ENCODE data around the gene KLC4.
"Not testable (repeated sequence)": the region's sequence is repeated elsewhere in the genome, so short reads cannot be mapped to it uniquely, and the experiment has no call there.

Gene KLC4

GRCh38 chr6:43037197-43037596, 22.2 kb upstream of the KLC4 start:
- DNase-seq, result no peak

- no peak for DNase-seq
These were observed 21.7 kb upstream of the KLC4 start for GRCh38 chr6:43037706-43038105.

- no peak for DNase-seq
These were observed 20.7 kb upstream of the KLC4 start for GRCh38 chr6:43038727-43039126.

DNA sequence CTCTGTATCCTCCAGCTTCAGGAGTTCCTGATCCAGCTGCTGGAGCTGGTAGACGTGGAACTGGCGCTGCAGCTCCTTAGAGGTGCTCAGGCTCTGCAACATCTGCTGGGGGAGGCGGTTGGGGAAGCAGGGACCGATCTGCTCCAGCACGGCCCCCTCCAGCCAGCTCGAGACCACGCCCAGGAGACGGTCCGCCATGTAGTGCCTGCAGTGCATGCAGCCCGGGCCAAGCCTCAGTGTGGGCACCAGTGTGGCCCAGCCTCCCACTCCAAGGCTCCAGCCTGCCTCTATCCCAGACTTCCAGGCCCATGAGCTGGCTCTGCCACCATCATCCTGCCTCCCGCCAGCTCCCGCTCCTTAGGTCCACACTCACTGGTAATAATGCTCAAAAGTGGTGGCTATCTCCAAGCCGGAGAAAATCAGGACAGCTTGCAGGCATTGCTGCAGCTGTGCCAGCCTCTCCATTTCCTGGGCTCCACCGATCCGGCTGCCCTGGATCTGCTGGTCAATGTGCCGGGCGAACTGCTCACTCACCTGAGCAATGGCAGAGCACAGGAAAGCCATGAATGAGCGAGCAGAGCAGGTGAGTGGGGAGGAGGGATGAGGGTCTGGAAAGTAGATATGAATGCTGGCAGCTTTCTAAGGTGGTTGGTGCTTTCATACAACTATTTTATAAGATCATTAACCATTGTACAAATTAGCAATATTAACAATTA, 18.7 kb upstream of the KLC4 start:
- no peak for DNase-seq

DNA sequence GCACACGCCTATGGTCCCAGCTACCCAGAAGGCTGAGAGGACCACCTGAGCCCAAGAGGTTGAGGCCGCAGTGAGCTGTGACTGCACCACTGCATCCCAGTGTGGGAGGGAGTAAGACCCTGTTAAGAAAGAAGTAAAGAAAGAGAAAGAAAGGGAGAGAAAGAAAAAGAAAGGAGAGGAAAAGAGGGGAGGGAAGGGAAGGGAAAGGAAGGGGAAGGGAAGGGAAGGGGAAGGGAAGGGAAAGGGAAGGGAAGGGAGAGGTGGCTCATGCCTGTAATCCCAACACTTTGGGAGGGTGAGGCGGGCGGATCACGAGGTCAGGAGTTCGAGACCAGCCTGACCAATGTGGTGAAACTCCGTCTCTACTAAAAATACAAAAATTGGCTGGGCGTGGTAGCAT, 18.0 kb upstream of the KLC4 start:
- not testable (repeated sequence) for DNase-seq

DNA sequence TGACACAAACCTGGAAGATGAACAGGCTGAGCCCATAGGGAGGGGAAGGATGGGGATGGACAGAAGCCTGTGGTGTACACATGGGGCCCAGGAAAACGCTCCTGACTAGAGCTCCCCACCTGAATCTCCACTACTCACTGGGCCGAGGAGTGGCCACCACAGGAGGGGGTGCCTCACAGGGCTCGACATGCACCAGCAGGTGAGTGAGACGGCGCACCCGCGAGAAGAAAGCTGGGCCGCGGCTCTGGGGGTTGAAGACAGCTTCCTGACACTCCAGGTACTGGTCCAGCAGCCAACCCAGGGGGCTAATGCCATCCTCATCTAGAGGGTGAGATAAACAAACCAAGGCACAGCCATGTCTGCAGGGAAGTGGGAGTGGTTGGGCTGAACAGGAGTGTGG, 16.1 kb upstream of the KLC4 start:
- DNase-seq, result no peak

DNA sequence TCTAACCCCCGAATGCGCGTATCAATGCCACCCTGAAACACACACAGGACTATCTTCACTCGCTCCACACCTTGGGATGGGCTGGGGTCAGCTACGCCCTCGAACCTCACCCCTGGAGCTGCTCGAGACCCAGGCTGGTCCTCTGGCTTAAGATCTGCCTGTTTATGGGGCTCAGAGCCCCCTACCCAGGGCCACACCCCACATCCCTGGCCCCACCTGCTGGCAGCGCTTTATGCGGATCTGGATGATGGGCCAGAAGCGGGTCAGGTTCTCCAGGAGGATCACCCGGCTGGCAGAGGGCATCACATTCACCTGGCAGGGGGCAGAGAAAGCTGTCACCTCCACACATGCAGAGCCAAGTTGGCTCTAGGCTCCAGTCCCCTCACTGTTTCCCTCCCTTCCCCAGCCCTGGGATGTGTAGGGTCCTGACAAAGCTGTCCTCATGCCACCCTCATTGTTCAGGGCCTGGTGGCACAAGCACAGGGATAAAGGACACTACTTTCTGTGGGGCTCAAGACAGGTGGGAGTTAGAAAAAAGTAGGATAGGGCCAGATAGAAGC, 14.0 kb upstream of the KLC4 start:
- DNase-seq, result no peak

- DNase-seq, result no peak
These were observed 11.4 kb upstream of the KLC4 start for GRCh38 chr6:43047998-43048397.

DNA sequence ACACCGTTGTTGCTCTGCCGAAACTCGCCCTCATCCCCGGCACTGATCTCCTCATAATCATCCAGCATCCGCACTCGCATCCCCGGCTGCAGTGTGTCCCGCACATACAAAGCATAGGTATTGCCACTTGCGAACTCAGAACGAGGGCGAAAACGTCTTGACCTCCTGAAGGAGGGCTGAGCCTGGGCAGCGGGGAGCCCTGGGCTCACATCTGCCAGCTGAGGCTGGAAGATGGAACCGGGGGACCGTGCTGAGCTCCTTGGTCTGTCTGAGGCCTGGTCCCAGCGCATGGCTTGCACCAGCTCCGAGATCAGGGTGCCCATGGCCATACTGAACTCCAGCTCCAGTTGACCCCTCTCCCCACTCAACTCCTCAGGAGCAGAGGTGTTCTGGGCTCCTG, 8.4 kb upstream of the KLC4 start:
- DNase-seq, result no peak

DNA sequence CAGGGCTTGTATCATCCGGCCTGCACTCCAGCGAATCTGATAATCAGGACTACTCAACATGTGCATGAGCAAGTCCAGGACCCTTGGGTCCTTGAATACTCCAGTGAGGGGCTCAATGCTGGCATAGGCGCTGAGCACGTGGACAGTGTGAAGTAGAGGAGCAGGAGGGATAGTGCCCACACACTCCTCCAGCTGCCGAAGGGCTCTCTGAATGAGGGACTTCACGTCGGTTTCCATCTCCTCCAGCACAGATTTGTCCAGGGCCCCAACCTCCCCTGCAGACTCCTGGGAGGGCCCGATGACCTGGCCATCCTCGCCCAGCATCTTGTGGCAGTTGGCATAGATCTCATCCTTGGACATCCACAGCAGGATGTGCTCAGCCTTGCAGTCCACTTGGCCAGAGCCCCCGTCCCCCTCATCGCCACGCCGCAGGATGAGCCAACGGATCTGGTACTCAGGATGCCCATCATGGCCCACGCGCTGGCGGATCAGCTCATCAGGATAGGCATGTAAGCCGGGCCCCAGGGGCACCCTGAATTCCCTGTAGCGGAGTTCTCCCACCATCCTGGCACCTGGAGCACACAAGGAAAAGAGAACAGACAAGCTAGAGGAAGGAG, 7.1 kb upstream of the KLC4 start:
- no peak for DNase-seq

- no peak for DNase-seq
These were observed 6.4 kb upstream of the KLC4 start for GRCh38 chr6:43052842-43053544.

GRCh38 chr6:43053545-43054205, 5.8 kb upstream of the KLC4 start, which contains the start of gene CUL7:
Gene CUL7, minus strand, starts transcription at chr6:43053851. Its CDS starts 1,063 bp downstream, at chr6:43052788.
- DNase-seq, result peak; percentile 92

DNA sequence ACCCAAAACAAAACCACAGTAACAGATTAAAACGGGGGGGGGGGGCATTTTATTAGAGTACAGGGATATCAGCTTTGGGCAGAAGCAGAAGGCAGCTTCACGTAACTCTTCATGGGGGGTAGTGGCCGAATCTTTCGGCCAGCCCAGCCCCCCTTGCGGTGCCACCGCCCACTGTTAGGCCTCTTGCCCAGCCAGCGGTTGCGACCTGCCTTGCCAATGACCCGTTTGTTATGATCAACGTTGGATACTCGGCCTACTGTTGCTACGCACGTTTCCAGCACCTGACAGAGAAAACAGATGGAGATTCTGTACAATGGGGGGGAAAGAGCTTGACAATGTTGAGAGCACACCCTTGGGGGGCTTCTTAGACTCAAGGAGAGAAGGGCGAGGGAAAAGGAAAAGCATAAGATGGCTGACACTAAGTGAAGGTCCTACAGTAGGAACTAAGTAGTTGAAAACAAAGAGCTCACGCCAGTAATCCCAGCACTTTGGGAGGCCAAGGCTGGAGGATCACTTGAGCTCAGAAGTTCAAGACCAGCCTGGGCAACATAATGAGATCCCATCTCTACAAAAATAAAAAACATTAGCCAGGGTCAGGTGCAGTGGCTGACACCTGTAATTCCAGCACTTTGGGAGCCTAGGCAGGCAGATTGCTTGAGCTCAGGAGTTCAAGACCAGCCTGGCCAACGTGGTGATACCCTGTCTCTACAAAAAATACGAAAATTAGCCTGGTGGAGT, 5.1 kb upstream of the KLC4 start:
- no peak for DNase-seq

DNA sequence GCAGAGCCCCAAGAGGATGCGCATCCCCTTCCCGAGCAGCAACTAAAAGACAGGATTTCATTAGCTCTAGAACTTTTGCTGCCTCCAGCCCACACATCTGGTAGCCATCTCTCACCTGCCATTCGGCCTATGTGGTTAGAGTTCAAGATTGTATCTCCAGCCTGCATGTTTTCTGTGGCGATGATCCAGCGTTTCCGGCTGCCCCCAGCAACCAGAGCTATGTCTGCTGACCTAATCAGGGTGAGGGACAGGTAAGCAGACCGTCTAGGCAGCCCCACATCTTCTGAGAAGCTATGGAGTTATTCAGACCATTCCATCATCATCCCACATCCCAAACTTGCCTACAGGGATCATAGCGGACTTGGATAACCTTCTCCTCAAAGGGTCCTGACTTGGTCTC, 3.5 kb upstream of the KLC4 start:
- no peak for DNase-seq

GRCh38 chr6:43058531-43058930, 900 bp upstream of the KLC4 start:
- no peak for DNase-seq

DNA sequence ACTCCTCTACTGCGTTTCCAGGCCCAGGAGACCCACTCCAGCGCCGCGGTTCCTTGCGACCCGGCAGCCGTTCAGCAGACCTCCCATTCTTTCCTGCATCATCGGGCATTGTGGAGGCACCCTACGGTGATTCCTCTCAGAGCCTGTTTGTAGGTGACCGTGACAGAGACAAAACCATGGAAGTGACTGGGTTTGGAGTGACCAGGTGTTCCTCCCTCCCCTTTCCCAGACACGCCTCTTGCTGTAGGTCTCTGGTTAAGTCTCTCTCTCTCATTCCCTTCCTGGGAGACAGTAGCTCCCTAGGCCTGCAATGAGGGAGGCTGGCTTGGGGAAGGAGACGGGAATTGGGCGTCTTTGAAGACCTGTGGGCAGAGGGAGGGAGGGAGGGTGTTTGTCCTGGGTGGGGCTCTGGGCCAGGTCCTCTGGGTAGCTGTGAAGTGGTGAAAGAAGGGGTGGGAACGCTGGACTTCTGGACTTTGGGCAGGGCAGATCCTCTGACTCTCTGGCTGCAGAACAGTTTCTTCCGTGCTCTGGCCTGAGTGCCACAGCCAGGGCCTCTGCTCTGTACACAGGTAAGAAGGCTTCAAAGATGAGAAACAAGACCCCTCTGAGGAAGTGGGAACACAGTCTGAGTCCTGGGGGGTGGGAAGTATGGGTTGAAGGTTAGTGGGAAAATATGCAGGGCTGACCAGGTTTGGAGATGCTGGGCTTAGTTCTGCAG, 763 bp downstream of the KLC4 start:
- DNase-seq, result no peak

- DNase-seq, result no peak
These were observed 1.6 kb downstream of the KLC4 start for GRCh38 chr6:43060755-43061633.

DNA sequence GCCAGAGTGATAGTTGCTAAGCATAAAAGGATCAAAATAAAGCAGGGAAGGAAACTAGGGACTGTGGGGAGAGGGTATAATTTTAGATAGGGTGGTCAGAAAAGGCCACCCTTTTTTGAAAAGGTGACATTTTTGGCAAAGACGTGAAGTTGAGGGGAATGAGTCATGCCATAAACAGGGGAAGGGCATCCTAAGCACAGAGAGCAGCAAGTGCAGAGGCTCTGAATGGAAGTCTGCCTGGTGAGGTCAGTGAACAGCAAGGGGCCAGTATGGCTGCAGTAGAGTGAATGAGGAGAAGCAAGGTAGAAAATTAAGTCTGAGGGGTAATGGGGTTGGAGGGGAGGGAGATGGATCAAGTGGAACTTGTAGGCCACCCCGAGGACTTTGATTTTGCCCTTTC, 2.4 kb downstream of the KLC4 start:
- DNase-seq, result no peak

GRCh38 chr6:43062818-43063217, 3.4 kb downstream of the KLC4 start:
- no peak for DNase-seq

DNA sequence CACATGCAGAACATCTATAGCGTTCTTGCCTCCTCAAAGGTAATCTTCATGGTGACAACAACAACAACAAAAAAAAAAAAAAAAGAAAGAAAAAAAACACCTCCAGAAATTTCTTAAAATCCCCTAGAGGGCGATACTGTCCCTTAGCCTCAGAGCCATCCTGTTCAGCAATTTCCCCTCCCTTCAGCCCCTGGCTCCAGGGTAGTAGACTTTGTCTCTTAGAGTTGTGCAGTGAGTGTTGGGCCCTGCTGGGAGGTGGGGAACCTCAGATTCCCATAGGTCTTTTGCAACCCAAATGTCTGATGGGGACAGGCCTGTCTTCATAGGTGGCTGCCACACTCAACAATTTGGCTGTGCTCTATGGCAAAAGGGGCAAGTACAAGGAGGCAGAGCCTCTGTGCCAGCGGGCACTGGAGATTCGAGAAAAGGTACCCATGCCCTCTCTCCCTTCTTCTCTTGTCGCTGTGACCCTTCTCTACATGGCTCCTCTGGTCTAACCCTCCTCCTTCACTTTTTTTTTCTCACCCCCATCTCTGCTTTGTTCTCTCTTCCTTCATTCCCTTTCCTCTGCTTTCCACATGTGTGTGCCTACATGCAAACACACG, 10.7 kb downstream of the KLC4 start:
- DNase-seq, result no peak
